Testis (tissue), 5 donors: ENCODE measurements around the gene KRTAP10-3. TPM values are rescaled to one million over a fixed set of nuclear protein-coding genes. Genes with fewer than 3 reads are reported as not detected.

Experiments used
- DNase-seq: peaks from one replicate; pipeline ENCODE4 v3.0.0-alpha.2; 2019
- H3K27ac ChIP-seq, 2 donors: fragments of 200-600 bp; sonication (generic); one replicate each; pipeline ENCODE4 v1.5.1; 2019
- H3K27me3 ChIP-seq: fragments of 200-600 bp; sonication (generic); one replicate; pipeline ENCODE4 v1.5.1; 2019
- H3K36me3 ChIP-seq: fragments of 200-600 bp; sonication (generic); one replicate; pipeline ENCODE4 v1.5.1; 2017; ENCODE audit warnings: low read depth; ENCODE audit errors: missing control alignments
- H3K4me1 ChIP-seq: fragments of 200-600 bp; sonication (generic); one replicate; pipeline ENCODE4 v1.5.1; 2019
- H3K4me3 ChIP-seq, 2 donors: fragments of 200-600 bp; sonication (generic); one replicate each; pipeline ENCODE4 v1.5.1; 2017 to 2019
- H3K9me3 ChIP-seq: fragments of 200-600 bp; sonication (generic); one replicate; pipeline ENCODE4 v1.5.1; 2017
- CTCF ChIP-seq, 3 experiments: fragments of 450-650 bp in 2 of 3; fragments of 200-600 bp in 1 of 3; sonication (generic) in 1 of 3; IDR thresholded peaks; one replicate each; pipeline ENCODE4 v1.5.1; 2016 to 2019; ENCODE audit warnings: antibody characterized with exemption in 3 of 3, mild to moderate bottlenecking in 2 of 3, moderate library complexity in 1 of 3
- POLR2A ChIP-seq: fragments of 450-650 bp; IDR thresholded peaks from one replicate; pipeline ENCODE4 v1.6.1; 2017; ENCODE audit warnings: antibody characterized with exemption, mild to moderate bottlenecking, moderate library complexity
- WGBS, 2 donors: methylation state at CpG; one replicate each; pipeline ENCODE4 v1.1.5; 2018; 5-methylcytosine and 5-hydroxymethylcytosine counted together
- intact Hi-C: fragments of 100-400 bp; cut with DNase I; formaldehyde crosslinking; loops from one replicate; pipeline ENCODE4 v1.15.1; 2023; ENCODE audit warnings: low total_unique reads
- long read RNA-seq, 2 donors: transcript quantifications; one replicate each; lab custom pipeline, GENCODE V29; 2026
- polyA plus RNA-seq: library from polyadenylated mRNA; stranded (reverse); fragments of 350-450 nt; fragmentation: Illumina TruSeq; extraction: RNeasy Lipid Tissue Mini Kit (QIAGEN cat#74804); gene quantifications from one replicate; pipeline ENCODE4 v1.2.3, GENCODE V29; 2014; ENCODE audit warnings: low read depth, low replicate concordance; ENCODE audit not compliant: insufficient read depth
- total RNA-seq, 2 donors: library from RNA; depleted of rRNA; stranded (reverse); fragments of >200 nt; gene quantifications; one replicate each; pipeline ENCODE4 v1.2.3, GENCODE V29; 2016

Gene KRTAP10-3
- not detected for total RNA-seq
- polyA plus RNA-seq: not detected
- long read RNA-seq, donor 1: 0 reads
- long read RNA-seq, donor 2: 0 reads

GRCh38 chr21:44558695-44559094 is at the start of gene KRTAP10-3:
KRTAP10-3 (minus strand) TSS chr21:44558795; CDS start chr21:44558715, 80 bp downstream.
- H3K27ac ChIP-seq: no peak within 1 kb of the TSS
- TF ChIP-seq CTCF (IDR thresholded peaks at IDR 0.05) (no peak), POLR2A (no peak)
- H3K4me3 ChIP-seq: no peak within 1 kb of the TSS
- no peaks in the 10 kb centered on the region for H3K9me3 ChIP-seq
- intact Hi-C loops: no loop called here
- DNase-seq: no peak
- H3K27me3 ChIP-seq: no peaks in the 10 kb centered on the region
- no peaks in the 10 kb centered on the region for H3K36me3 ChIP-seq
- 56 to 74% methylated on average over 5 of the region's 5 CpGs for WGBS, 2 donors
- H3K4me1 ChIP-seq: no peaks in the 10 kb centered on the region

GRCh38 chr21:44606495-44606894 is 47.9 kb upstream of the KRTAP10-3 start:
- intact Hi-C loops: no loop called here
- 81 to 86% methylated on average over 4 of the region's 4 CpGs for WGBS, 2 donors
- TF ChIP-seq CTCF (IDR thresholded peaks at IDR 0.05): no peak
- no peak for TF ChIP-seq POLR2A

GRCh38 chr21:44603911-44604310 is 45.3 kb upstream of the KRTAP10-3 start:
- intact Hi-C loops: no loop called here
- H3K27ac ChIP-seq: no peak overlapping the region
- no peak for DNase-seq
- no peaks in the 10 kb centered on the region for H3K4me1 ChIP-seq
- H3K4me3 ChIP-seq: no peak overlapping the region
- H3K9me3 ChIP-seq: no peaks in the 10 kb centered on the region
- 89 to 91% methylated on average over 7 to 8 of the region's 8 CpGs for WGBS, 2 donors
- no peaks in the 10 kb centered on the region for H3K27me3 ChIP-seq
- no peaks in the 10 kb centered on the region for H3K36me3 ChIP-seq
- TF ChIP-seq CTCF (IDR thresholded peaks at IDR 0.05) (no peak), POLR2A (no peak)

More at GRCh38 chr21:44606495-44606894, 47.9 kb upstream of the KRTAP10-3 start:
- DNase-seq: no peak
- Histone ChIP-seq H3K9me3 (no peaks in the 10 kb centered on the region), H3K27ac (no peak overlapping the region), H3K36me3 (no peaks in the 10 kb centered on the region), H3K4me3 (no peak overlapping the region), H3K27me3 (no peaks in the 10 kb centered on the region), H3K4me1 (no peaks in the 10 kb centered on the region)

GRCh38 chr21:44603109-44603875 is 44.7 kb upstream of the KRTAP10-3 start:
- DNase-seq: no peak
- Histone ChIP-seq H3K9me3 (no peaks in the 10 kb centered on the region), H3K4me3 (no peak overlapping the region), H3K27me3 (no peaks in the 10 kb centered on the region), H3K4me1 (no peaks in the 10 kb centered on the region), H3K36me3 (no peaks in the 10 kb centered on the region), H3K27ac (no peak overlapping the region)
- WGBS, 2 donors: 61 to 78% methylated on average over 10 to 17 of the region's 17 CpGs
- TF ChIP-seq CTCF (IDR thresholded peaks at IDR 0.05) (no peak), POLR2A (no peak)
- intact Hi-C loops: no loop called here

- Histone ChIP-seq H3K36me3 (no peaks in the 10 kb centered on the region), H3K27ac (no peak overlapping the region), H3K4me3 (no peak overlapping the region), H3K27me3 (no peaks in the 10 kb centered on the region), H3K4me1 (no peaks in the 10 kb centered on the region), H3K9me3 (no peaks in the 10 kb centered on the region)
- 88 to 98% methylated on average over 7 to 21 of the region's 21 CpGs for WGBS, 2 donors
- DNase-seq: no peak
- TF ChIP-seq CTCF (IDR thresholded peaks at IDR 0.05): no peak
- TF ChIP-seq POLR2A: no peak
- intact Hi-C loops: no loop called here
Measured at GRCh38 chr21:44602463-44602850, 43.9 kb upstream of the KRTAP10-3 start.
